ENCODE measurements around the gene NSMF. TPM values are rescaled to one million over a fixed set of nuclear protein-coding genes. Genes with fewer than 3 reads are reported as not detected.

NSMF gene
- total and polyA plus RNA-seq, 8 donors, result 29.5 to 46.5 (median 36.3) TPM

GRCh38 chr9:137441289-137441934, 17.7 kb downstream of the NSMF start, which contains the start of gene ENTPD8:
Gene ENTPD8, minus strand, starts transcription at chr9:137441357. Its CDS starts 3,072 bp downstream, at chr9:137438285.
- DNase-seq (peak in 2 of 4 donors; percentile 45 to 88), ATAC-seq (peak; percentile 72)
- H3K9me3 ChIP-seq, result no peaks in the 10 kb centered on the region
- H3K4me3 ChIP-seq, result peak within 1 kb of the TSS; percentile 22 to 38
- peaks cover 4 to 44% of the 10 kb centered on the region in 2 donors for H3K27me3 ChIP-seq
- intact Hi-C loops (cut with DNase I), result no loop called here
- H3K4me1 ChIP-seq, result peaks cover 5 to 19% of the 10 kb centered on the region in 2 donors
- H3K36me3 ChIP-seq, result no peaks in the 10 kb centered on the region
- TF ChIP-seq CTCF (IDR thresholded peaks at IDR 0.05), result no peak
- no peak within 1 kb of the TSS for H3K27ac ChIP-seq

GRCh38 chr9:137439158-137439714, 19.9 kb downstream of the NSMF start:
- no peak for TF ChIP-seq CTCF (IDR thresholded peaks at IDR 0.05)
- no peak overlapping the region for H3K4me3 ChIP-seq
- no peaks in the 10 kb centered on the region for H3K36me3 ChIP-seq
- peaks cover 5 to 10% of the 10 kb centered on the region in 2 donors for H3K4me1 ChIP-seq
- intact Hi-C loops (cut with DNase I), result no loop called here
- no peak overlapping the region for H3K27ac ChIP-seq
- H3K27me3 ChIP-seq, result peaks cover 4 to 44% of the 10 kb centered on the region in 2 donors
- DNase-seq, result peak in 1 of 4 donors; percentile 52
- no peak for ATAC-seq
- H3K9me3 ChIP-seq, result no peaks in the 10 kb centered on the region

- Histone ChIP-seq H3K36me3 (no peaks in the 10 kb centered on the region), H3K27me3 (peaks cover 4 to 39% of the 10 kb centered on the region in 2 donors), H3K4me3 (no peak overlapping the region), H3K4me1 (peaks cover 5 to 10% of the 10 kb centered on the region in 2 donors), H3K9me3 (no peaks in the 10 kb centered on the region), H3K27ac (no peak overlapping the region)
- intact Hi-C loops (cut with DNase I), result no loop called here
- TF ChIP-seq CTCF (IDR thresholded peaks at IDR 0.05), result no peak
- ATAC-seq (no peak), DNase-seq (peak in 1 of 4 donors; percentile 50)
Measured at GRCh38 chr9:137438591-137439157, 20.5 kb downstream of the NSMF start.

GRCh38 chr9:137437691-137438590, 21.2 kb downstream of the NSMF start:
- H3K36me3 ChIP-seq, result no peaks in the 10 kb centered on the region
- H3K27ac ChIP-seq, result no peak overlapping the region
- peaks cover 5 to 10% of the 10 kb centered on the region in 2 donors for H3K4me1 ChIP-seq
- intact Hi-C loops (cut with DNase I), result no loop called here
- no peak overlapping the region for H3K4me3 ChIP-seq
- peaks cover 4 to 32% of the 10 kb centered on the region in 2 donors for H3K27me3 ChIP-seq
- DNase-seq (peak in 2 of 4 donors; percentile 27 to 72), ATAC-seq (no peak)
- H3K9me3 ChIP-seq, result no peaks in the 10 kb centered on the region
- TF ChIP-seq CTCF (IDR thresholded peaks at IDR 0.05), result no peak
